A549 (cell line): ENCODE results near the gene ARHGAP23. TPM values are rescaled to one million over a fixed set of nuclear protein-coding genes. Genes with fewer than 3 reads are reported as not detected.

Source experiments
- ATAC-seq, 2 experiments: fragments of 200-7000 bp in 1 of 2; fragments of >200 bp in 1 of 2; cut with Nextera tagmentation in 1 of 2; cut with Tn5 transposase in 1 of 2; 3 replicates each; pipeline versions ENCODE4 v1.8.0 to v1.9.1; 2018 to 2020; ENCODE audit warnings: mild to moderate bottlenecking in 1 of 2, moderate library complexity in 1 of 2
- CTCF ChIA-PET: fragments of 300-600 bp; sonication (Branson Sonifier 250); formaldehyde crosslinking; extraction: SDS; loops from one replicate; lab custom pipeline; 2021; ENCODE audit warnings: antibody characterized with exemption, inconsistent platforms; lab: Yijun Ruan, JAX
- POLR2A ChIA-PET: fragments of 350-600 bp; formaldehyde crosslinking; extraction: SDS; loops from one replicate; lab custom pipeline; 2021; ENCODE audit warnings: antibody characterized with exemption, inconsistent platforms; lab: Yijun Ruan, JAX
- DNase-seq, 2 experiments: peaks; one replicate each; pipeline versions ENCODE4 v3.0.0 to v3.0.0-alpha.2; 2011 to 2016; ENCODE audit warnings: low read depth in 1 of 2, low spot score in 1 of 2
- FAIRE-seq: peaks from 2 replicates; lab custom pipeline; 2011; peaks lifted over from hg19 to GRCh38; lab: Jason Lieb, UNC
- H3K27ac ChIP-seq, 2 experiments: fragments of >200 bp; sonication (Bioruptor Twin); formaldehyde crosslinking; 3 replicates each; pipeline ENCODE4 v1.5.1; 2016 to 2017
- H3K4me1 ChIP-seq: fragments of >200 bp; sonication (Bioruptor Twin); formaldehyde crosslinking; 3 replicates; pipeline ENCODE4 v1.6.1; 2016
- H3K4me2 ChIP-seq: fragments of >200 bp; sonication (Bioruptor Twin); formaldehyde crosslinking; 3 replicates; pipeline ENCODE4 v1.6.1; 2016
- H3K4me3 ChIP-seq: fragments of >200 bp; sonication (Bioruptor Twin); formaldehyde crosslinking; 3 replicates; pipeline ENCODE4 v1.5.1; 2016
- H3K9me3 ChIP-seq: fragments of >200 bp; sonication (Bioruptor Twin); formaldehyde crosslinking; 3 replicates; pipeline ENCODE4 v1.6.1; 2016
- CEBPB ChIP-seq, 2 experiments: fragments of >200 bp in 1 of 2; sonication (Bioruptor Twin) in 1 of 2; formaldehyde crosslinking in 1 of 2; IDR thresholded peaks; 2 replicates each; pipeline ENCODE4 v1.6.1; 2012 to 2016
- CHD2 ChIP-seq: fragments of 150-350 bp; IDR thresholded peaks from 2 replicates; pipeline ENCODE4 v1.6.1; 2014; ENCODE audit warnings: low read length; ENCODE audit not compliant: partially characterized antibody
- ELK1 ChIP-seq: fragments of 150-350 bp; IDR thresholded peaks from 2 replicates; pipeline ENCODE4 v1.6.1; 2014; ENCODE audit warnings: low read depth, mild to moderate bottlenecking, low read length
- FOSL2 ChIP-seq, 2 experiments: fragments of 450-650 bp in 1 of 2; fragments of >200 bp in 1 of 2; sonication (Bioruptor Twin) in 1 of 2; formaldehyde crosslinking; IDR thresholded peaks; 2 replicates each; pipeline versions ENCODE4 v1.5.0 to v1.6.1; 2016 to 2020; ENCODE audit warnings: mild to moderate bottlenecking in 1 of 2, moderate library complexity in 1 of 2
- GATA3 ChIP-seq: IDR thresholded peaks from 2 replicates; pipeline ENCODE4 v1.6.1; 2012; ENCODE audit warnings: borderline replicate concordance
- HEYL ChIP-seq: fragments of 250-450 bp; sonication (Bioruptor Pico); IDR thresholded peaks from 2 replicates; pipeline ENCODE4 v1.8.0; 2021; ENCODE audit warnings: mild to moderate bottlenecking, moderate library complexity
- HOXB5 ChIP-seq: fragments of 250-450 bp; sonication (Bioruptor Pico); IDR thresholded peaks from 2 replicates; pipeline ENCODE4 v1.5.0; 2020; ENCODE audit warnings: mild to moderate bottlenecking, moderate library complexity
- JUN ChIP-seq, 2 experiments: fragments of >200 bp; sonication (Bioruptor Twin); formaldehyde crosslinking; IDR thresholded peaks; 2 replicates in 1 of 2; 3 replicates in 1 of 2; pipeline ENCODE4 v1.6.1; 2016 to 2017
- JUNB ChIP-seq: fragments of >200 bp; sonication (Bioruptor Twin); formaldehyde crosslinking; IDR thresholded peaks from 2 replicates; pipeline ENCODE4 v1.6.1; 2016
- MAX ChIP-seq: IDR thresholded peaks from 2 replicates; pipeline ENCODE4 v1.6.1; 2012
- POLR2AphosphoS2 ChIP-seq: conservative IDR thresholded peaks from 2 replicates; pipeline ENCODE4 v1.6.1; 2012; ENCODE audit warnings: low read length, improper control_type of control experiment, inconsistent platforms
- RARB ChIP-seq: fragments of 250-450 bp; sonication (Bioruptor Pico); IDR thresholded peaks from 2 replicates; pipeline ENCODE4 v1.8.0; 2021; ENCODE audit warnings: mild to moderate bottlenecking, moderate library complexity
- RCOR1 ChIP-seq: fragments of 150-350 bp; IDR thresholded peaks from 2 replicates; pipeline ENCODE4 v1.6.1; 2014; ENCODE audit warnings: antibody characterized with exemption, low read length, low read depth
- TP53 ChIP-seq: fragments of 250-450 bp; sonication (Bioruptor Pico); IDR thresholded peaks from 2 replicates; pipeline ENCODE4 v1.5.0; 2021; ENCODE audit warnings: mild to moderate bottlenecking, moderate library complexity
- ZFP36 ChIP-seq: fragments of 450-650 bp; IDR thresholded peaks from 2 replicates; pipeline ENCODE4 v1.6.1; 2014; ENCODE audit warnings: borderline replicate concordance; ENCODE audit not compliant: partially characterized antibody
- WGBS: methylation state at CpG from one replicate; pipeline ENCODE4 v1.1.6; 2017; ENCODE audit errors: missing lambda C conversion rate; 5-methylcytosine and 5-hydroxymethylcytosine counted together
- polyA plus RNA-seq, 4 experiments: library from polyadenylated mRNA; depleted of rRNA in 3 of 4; stranded (reverse); fragments of >200 nt; fragmentation: RNase III in 1 of 4; extraction: RNeasy Plus Mini Kit Qiagen cat#74134 plus additional on column Dnase treatment in 1 of 4; gene quantifications; 2 replicates in 3 of 4; 3 replicates in 1 of 4; pipeline ENCODE4 v1.2.3, GENCODE V29; 2011 to 2017
- TF ChIP-seq, protein P1 (sequence below): fragments of 450-650 bp; IDR thresholded peaks from 2 replicates; pipeline ENCODE4 v1.6.1; 2014; ENCODE audit warnings: antibody characterized with exemption
- TF ChIP-seq, protein P2 (sequence below): IDR thresholded peaks from 2 replicates; pipeline ENCODE4 v1.6.1; 2012; ENCODE audit warnings: low read depth, borderline replicate concordance

The ARHGAP23 gene
- polyA plus RNA-seq, 2 of the 4 experiments (the other 2 are of a cell fraction), result 4.8 to 32.6 TPM

DNA sequence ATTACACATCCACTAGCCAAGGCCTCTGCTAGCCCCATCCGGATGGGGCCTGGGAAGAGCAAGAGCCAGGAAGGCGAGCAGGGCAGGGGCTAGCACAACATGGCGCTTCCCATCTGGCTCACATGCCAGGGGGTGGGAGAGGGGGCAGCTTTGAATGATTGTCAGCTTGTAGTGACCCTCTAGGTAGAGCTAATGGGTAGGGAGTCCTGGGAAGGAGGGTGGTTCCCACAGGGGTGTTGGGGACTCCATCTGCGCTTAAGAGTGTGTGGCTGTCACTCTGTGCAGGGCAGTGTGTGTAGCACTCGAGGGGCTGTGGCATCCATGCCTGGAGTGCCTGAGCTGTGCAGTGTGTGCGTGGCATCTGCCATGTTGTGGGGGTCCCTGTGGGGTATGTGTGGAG, 24.5 kb downstream of the ARHGAP23 start (continued):
- TF ChIP-seq CHD2, result no peak
- TF ChIP-seq, all 56 proteins: peak for 0

DNA sequence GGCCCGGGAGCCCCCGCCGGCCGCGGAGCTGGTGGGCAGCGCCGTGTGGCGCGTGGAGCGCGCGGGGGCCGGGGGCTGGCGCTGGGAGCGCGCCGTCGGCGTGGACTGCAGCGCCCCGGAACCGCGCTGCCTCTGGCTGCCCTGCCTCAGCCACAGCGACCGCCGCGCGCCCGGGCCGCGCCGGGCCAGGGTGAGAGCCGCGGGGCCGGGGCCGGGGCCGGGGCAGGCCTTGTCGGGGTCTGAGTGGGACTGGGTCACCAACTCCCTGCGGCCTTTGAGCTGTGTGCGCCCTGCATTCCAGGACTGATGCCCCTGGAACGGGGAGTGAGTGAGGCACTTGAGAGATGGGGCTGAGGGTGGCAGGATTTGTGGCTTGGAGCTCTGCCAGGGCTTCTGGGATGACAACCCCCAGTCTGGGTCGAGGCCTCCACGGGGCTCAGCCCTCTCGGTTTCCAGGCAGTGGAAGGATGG, 25.7 kb downstream of the ARHGAP23 start:
- POLR2A ChIA-PET, result no interaction called here
- CTCF ChIA-PET, result interaction anchor here (0.7 to 3.3 kb wide), 9 partner anchors 9 to 214 kb away, joined by 3 to 30 read pairs (median 5); no protein-coding TSS in a partner anchor
- H3K4me3 ChIP-seq, result peak overlapping the region; percentile 60
- WGBS, result 4% methylated on average over 5 of the region's 44 CpGs
- no peak for TF ChIP-seq RCOR1
- 0 out of 5 replicates have a peak, but pooled peaks of 1 of the 2 experiments have one; percentile 1 for TF ChIP-seq JUN (IDR thresholded peaks at IDR 0.05)
- TF ChIP-seq, all 56 proteins: peak for 1
- peak in 1 of 2 experiments; percentile 39 for DNase-seq
- FAIRE-seq, result no peak
- H3K4me2 ChIP-seq, result peak overlapping the region; percentile 83
- H3K4me1 ChIP-seq, result peaks cover 66% of the 10 kb centered on the region
- peak; percentile 4 to 27 for ATAC-seq
- peak overlapping the region; percentile 78 to 96 for H3K27ac ChIP-seq
- H3K9me3 ChIP-seq, result no peaks in the 10 kb centered on the region

- Histone ChIP-seq H3K27ac (peak overlapping the region; percentile 78 to 96), H3K9me3 (no peaks in the 10 kb centered on the region), H3K4me2 (peak overlapping the region; percentile 83), H3K4me3 (peak overlapping the region; percentile 60), H3K4me1 (peaks cover 61% of the 10 kb centered on the region)
- ChIA-PET CTCF (interaction anchor here (0.7 to 3.3 kb wide), 17 partner anchors 8 to 213 kb away, joined by 3 to 30 read pairs (median 4); no protein-coding TSS in a partner anchor), POLR2A (no interaction called here)
- peak; percentile 79 to 97 for DNase-seq
- WGBS, result under 1% methylated on average over 8 of the region's 12 CpGs
- no peak for FAIRE-seq
- ATAC-seq, result peak; percentile 65 to 84
- TF ChIP-seq GATA3 (peak; percentile 58; the same call in 1 of the 2 replicates), POLR2AphosphoS2 (no peak), JUN (IDR thresholded peaks at IDR 0.05) (peak in 1 of 2 experiments; percentile 47; a peak in 1 of 5 replicates), MAX (peak; percentile 92), HOXB5 (CRISPR knock-in tag) (0 out of 2 replicates have a peak, but pooled peaks have one; percentile 25), ELK1 (no peak), CEBPB (IDR thresholded peaks at IDR 0.05) (peak in 1 of 2 experiments; percentile 36; a peak in 1 of 4 replicates), RARB (CRISPR knock-in tag) (peak; percentile 88; the same call in 1 of the 2 replicates), RCOR1 (no peak), FOSL2 (IDR thresholded peaks at IDR 0.05) (peak; percentile 46; the same call in 1 of the 2 replicates), FOSL2 (CRISPR knock-in tag; IDR thresholded peaks at IDR 0.05) (peak; percentile 84), HEYL (CRISPR knock-in tag) (no peak), ZFP36 (no peak), JUNB (0 out of 2 replicates have a peak, but pooled peaks have one; percentile 42), TP53 (CRISPR knock-in tag) (0 out of 2 replicates have a peak, but pooled peaks have one; percentile 23)
- TF ChIP-seq, protein P1, sequence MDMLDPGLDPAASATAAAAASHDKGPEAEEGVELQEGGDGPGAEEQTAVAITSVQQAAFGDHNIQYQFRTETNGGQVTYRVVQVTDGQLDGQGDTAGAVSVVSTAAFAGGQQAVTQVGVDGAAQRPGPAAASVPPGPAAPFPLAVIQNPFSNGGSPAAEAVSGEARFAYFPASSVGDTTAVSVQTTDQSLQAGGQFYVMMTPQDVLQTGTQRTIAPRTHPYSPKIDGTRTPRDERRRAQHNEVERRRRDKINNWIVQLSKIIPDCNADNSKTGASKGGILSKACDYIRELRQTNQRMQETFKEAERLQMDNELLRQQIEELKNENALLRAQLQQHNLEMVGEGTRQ, result peak; percentile 51
- TF ChIP-seq, protein P2, sequence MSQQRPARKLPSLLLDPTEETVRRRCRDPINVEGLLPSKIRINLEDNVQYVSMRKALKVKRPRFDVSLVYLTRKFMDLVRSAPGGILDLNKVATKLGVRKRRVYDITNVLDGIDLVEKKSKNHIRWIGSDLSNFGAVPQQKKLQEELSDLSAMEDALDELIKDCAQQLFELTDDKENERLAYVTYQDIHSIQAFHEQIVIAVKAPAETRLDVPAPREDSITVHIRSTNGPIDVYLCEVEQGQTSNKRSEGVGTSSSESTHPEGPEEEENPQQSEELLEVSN, result 0 out of 2 replicates have a peak, but pooled peaks have one; percentile 55
Observed at GRCh38 chr17:38454532-38454931, 26.3 kb downstream of the ARHGAP23 start.
